Left hindlimb (tissue), 1 donor: ENCODE measurements around the gene GABBR2.

ENCODE experiments used
- DNase-seq: peaks from one replicate; pipeline ENCODE4 v3.0.0-alpha.2; 2018

GABBR2 gene

GRCh38 chr9:98242426-98242825 is 466.3 kb downstream of the GABBR2 start:
- no peak for DNase-seq

- DNase-seq = no peak
These were observed 467.1 kb downstream of the GABBR2 start for GRCh38 chr9:98241357-98242300.

- no peak for DNase-seq
These were observed 468.3 kb downstream of the GABBR2 start for GRCh38 chr9:98240475-98240874.
